GM21423 (cell line): ENCODE measurements around the gene CREB5.
"Not testable (repeated sequence)": the region's sequence is repeated elsewhere in the genome, so short reads cannot be mapped to it uniquely, and the experiment has no call there.

Experiments
- ATAC-seq: cut with Tn5 transposase; IDR thresholded peaks from one replicate; pipeline ENCODE4 v1.9.1; 2021; ENCODE audit warnings: mild to moderate bottlenecking, moderate library complexity; ENCODE audit not compliant: unreplicated experiment

The CREB5 gene

DNA sequence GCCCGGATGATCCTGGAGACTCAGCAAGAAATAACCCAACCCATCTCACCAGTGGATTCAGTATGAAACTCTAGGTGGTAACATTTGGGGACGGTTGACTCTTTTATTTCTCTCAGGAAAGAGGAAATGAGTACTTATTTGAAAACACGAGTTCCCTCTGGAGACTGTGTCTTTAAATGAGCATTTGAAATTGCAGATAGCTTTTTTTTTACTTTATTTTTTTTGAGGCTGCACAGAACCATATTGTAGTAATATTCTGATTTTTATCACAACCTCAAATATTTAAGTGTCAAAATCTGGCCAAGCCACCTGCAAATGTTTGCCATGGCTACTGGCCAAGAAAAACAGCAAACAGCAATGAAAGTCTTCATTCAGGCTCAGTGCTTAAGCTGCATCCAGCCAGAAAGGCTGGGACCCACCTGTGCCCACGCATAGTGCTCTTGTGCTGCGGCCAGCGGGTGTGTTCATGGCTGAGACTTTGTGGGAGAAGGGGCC lies 160.8 kb downstream of the CREB5 start:
- ATAC-seq, result no peak

DNA sequence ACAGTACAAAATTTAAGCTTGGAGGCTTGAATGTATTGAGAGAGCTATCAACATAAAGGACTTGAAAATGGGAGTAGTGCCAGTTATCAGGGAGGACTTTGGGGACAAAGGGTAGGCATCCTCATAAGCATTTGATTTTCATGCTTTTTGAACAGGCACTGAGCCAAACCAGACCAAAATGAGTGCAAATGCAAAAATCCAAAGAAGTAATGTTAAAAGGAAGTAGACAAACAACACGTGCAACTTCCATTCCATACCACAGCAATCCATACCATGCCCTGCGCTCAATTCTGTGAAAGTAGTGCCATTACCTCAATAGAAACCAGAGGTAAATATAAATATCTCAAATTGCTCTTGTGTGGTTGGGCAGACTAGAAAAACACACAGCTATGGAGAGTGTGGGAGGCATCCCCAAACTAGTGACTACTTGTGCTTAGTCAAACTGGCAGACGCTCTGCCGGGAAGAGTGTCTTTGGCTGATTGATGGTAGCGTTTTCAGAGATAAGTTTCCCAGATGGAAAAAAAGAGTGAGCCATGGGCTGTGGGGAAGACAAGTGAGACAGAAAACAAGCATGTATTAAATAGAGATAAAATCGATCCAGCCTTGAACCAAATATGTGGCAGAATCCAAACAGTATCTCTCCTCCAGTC lies 161.5 kb downstream of the CREB5 start:
- ATAC-seq, result no peak

DNA sequence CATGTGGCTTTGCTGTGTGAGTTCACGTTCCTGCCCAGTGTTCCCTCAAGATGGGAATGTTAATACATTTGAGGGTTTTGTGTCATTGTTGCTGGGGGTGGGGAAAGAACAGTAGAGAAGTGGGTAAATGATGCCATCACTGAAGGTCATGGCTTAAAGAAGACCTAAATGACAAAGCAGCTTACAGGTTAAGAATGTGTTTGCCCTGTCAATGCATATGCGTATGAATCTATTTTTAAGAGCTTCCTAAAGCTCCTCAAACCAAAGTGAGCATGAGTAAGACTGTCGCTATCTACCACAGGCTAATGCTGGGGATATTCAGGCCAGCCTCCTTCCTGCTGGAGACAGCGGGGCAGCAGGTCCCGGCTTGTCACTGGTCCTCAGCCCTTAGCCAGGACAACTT lies 162.9 kb downstream of the CREB5 start:
- ATAC-seq, result no peak

DNA sequence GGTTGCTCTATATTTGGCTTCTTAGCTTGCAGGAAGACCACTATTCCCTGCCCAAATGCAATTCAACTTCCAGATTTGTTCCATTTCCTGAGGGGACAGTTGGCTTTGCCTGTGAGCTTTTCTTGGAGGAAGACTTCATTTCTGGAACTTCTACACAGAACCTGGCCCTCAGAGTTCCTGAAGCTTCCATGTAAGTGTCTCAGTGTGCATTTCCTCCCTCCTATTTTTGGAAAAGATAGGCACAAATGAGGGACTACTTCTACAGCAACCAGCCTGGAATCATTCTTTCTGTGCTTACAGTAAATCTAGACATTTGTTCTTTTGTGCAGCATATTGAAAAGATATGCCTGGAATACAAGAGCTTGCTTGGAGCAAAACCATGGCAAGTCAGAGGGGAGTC lies 164.3 kb downstream of the CREB5 start:
- no peak for ATAC-seq

DNA sequence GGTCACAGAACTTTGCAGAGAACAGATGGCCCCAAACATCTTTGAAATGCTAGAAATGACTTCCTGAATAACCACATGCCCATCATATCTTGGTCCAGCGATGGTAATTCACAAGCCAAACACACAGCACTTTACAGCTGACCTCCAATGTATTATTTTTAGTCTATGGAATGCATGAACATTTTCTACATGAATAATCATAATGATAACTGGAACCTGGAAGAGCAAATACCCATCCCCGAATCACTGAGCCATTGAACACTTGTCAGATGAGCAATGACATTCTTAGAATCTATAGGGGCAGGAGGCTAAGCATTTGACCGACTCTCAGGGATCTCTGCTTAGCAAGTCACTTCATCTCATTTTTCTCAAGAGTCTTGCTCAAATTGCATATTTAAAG lies 167.3 kb downstream of the CREB5 start:
- no peak for ATAC-seq

DNA sequence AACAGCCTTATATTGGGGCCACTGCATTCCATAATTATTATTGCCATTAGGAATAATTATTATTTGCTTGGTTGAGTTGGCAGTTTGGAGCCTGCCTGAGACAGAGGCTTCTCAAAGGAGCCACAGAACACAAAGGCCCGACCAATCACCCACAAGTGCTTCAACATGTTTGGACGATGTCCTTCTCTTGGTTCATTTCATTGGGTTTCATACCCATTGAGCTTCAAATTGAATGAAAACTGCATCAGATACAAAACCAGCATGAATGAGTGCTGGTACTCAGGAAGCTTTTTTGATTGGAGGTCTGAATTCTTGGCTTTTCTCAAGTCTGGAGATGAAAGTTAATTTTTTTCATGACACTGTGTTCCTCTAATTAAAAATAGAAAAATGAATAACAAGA lies 168.3 kb downstream of the CREB5 start:
- no peak for ATAC-seq

DNA sequence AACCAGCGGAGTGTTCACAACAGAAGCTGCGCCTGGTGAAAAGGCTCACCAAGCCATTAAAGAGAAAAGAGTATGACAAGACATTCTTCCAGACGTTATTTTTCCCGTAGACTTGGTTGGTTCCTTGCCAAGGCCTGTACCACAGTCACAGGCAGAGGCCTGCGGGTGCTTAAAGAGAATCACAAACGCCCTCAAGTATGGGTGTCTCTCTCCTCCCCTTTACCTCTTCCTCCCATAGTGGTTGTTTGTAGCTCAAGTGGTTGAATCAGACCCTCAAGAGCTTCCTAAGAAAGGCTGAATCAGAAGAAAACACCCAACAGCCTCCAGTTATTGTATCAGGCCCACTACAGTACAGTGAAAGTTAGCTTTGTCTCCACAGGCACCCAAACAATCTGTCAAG lies 169.0 kb downstream of the CREB5 start:
- ATAC-seq, result no peak

DNA sequence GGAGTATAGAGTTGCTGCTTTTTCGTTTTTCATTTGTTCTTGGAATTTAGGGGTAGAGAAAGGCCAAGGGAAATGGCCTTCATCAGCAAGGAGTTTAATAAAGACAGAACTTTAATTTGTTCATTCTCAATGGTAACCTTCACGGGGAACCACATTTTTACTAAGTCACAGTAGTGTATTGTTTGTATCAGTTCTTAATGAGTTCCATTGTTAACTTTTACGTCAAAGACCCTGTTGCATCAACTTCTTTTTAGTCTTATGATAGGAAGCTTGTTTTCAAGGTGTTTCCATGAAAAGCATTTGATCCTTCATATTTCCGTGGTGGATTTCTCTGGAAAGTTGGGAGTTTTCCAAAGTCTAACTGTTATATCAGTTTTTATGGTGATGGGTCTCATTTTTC lies 169.9 kb downstream of the CREB5 start:
- ATAC-seq, result no peak

DNA sequence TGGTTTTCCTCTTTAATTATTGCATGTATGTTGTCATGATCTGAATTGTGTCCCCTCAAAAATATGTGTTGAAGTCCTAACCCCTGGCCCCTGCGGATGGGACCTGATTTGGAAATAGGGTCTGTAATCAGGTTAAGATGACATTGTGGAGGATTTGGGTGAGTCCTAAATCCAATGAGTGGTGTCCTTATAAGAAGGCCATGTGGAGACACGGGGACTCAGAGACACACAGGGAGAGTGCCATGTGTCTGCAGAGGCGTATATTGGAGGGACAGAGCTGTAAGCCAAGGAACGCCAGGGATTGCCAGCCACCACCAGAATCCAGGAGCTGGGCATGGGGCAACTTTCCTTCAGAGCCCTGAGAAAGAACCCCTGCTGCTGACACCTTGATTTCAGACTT lies 171.9 kb downstream of the CREB5 start:
- no peak for ATAC-seq

DNA sequence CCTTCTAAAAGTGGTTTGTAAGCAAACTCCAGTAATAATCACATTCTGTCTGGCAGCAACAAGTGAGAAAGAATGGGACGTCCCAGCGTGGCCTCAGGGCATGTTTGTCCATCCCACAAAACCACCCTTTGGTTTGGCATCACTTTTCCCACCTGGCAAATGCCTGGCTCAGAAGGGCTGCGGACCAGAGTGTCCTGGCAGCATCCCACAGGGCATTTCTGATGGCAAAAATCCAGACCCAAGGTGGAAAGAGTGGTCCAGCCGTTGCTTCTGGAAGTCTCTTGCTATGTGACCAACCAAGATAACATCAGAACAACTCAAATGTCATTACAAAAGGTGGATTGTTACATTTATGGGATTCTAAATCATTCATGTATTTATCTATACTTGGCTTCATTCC lies 174.4 kb downstream of the CREB5 start:
- no peak for ATAC-seq

DNA sequence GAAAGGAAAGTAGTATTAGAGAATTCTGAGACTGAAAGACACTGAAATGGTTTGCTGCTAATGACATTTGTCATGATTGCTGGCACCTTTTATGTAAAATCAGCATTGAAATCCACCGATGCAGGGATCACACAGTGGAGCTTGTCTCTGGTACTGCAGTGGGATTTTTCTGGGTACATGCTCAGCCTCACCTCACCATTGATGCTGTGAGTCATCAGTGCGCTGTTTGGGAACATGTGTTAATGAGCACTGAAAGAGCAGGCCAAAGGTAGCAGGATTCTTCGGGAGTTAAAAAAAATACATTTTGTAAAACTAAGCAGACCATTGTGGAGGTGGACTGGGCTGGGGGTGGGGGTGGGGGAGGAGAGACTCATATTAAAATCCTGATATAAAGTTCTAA lies 174.9 kb downstream of the CREB5 start:
- ATAC-seq, result no peak

DNA sequence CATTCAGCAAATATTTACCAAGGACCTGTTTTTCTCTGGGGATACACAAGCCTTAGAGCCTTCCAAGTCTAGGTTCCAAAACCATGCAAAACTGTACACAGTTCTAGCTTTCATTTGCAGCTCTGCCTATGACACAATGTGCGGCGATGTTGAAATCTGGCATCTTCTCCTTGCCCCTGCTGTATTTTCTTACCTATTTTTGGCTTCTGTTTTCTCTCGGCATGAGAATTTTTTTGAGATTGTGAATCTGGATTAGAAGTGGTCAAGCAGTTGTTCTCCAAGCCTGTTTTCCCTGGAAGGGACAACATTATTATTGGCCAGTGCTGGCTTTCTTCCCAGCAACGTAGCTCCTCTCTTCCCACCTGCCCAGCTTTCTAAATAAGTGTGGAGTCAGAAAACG lies 176.3 kb downstream of the CREB5 start:
- no peak for ATAC-seq

DNA sequence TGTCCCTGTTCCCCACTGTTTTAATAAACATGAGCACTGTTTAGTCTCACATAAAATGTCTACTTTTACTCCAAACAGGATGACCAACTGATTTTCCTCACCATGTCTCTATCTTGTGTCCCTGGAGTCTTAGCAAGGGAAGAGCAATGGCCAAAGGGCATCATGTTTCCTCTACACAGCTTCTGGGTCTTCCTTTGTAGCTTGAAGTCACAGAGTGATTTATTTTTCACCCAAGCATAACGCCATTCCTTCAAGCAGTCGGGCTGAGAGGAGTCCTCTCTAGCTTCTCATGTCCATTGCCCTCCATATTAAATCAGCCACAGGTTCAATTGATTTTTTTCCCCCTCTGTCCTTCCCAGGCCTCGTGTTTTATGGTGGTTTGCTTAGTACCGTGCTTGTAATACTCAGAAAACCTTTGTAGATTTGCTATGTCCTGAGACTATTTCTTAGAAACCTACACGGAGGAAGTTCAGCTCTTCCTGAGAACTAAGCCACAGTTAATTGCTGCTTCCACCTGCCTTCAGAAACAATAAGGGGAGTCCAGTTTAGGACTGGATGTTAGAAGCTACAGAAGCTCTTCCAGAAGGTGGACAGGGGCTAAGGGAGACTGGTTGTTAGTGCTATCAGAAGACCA lies 178.8 kb downstream of the CREB5 start:
- no peak for ATAC-seq

DNA sequence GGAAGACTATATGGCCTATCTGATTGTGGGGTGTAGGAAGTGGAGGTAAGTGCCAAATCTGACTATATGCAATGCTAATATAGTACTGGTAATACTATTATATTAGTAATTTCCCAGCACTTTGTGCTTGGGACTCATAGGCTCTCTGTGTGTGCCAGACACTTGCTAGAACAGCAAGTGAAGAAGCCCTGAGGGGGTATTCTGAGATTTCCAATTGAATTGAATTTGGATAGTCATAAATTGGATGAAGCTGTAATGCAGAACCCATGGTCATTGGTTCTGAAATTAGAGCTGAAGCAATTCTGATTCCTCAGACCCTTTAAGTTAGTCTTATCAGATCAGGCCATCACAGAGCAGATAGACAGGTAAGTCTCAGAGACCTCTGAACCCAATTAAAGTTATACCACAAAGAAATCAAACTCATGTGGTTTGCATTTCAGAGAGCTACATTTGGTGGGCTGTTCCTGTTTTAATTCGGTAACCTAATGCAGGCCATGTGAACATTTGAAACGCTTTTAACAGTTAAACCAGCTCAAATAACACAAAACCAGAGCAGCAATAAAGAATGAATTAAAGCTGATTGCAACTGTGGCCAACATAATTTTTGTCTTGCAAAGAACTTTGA lies 179.5 kb downstream of the CREB5 start:
- ATAC-seq, result no peak

DNA sequence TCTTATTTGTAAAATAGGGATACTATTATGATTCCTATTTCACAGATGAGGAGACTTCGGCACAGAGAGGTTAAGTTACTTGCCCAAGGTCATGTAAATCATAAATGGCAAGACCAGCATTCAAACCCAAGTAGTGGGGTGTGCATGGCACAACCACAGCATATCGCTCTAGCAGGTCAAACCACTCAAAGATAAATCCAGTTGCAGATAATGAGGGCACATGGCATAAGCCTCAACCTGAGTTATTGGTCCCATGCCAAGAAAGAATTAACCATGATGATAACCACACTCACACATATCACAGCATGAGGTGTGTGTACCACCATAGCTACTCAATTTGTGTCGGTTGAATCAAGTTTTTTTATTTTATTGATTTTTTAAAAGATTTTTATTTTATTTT lies 180.5 kb downstream of the CREB5 start:
- no peak for ATAC-seq

DNA sequence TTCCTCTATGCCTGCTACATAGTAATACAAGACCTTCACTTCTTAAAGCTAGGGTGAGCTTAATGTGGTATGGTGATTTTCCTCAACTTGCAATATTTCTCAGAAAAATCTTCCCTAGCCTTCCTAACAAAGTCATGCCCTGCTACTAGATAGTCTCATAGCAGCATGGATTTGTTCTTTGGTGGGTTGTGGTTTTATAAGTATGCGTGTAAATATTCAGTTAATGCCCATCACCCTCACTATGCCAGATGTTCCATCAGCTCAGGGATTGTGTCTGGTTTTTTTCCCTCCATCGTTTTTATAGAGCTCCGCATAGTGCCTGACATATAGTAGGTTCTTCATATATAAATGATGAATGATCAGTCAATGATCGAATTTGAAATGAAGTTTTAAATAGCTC lies 182.8 kb downstream of the CREB5 start:
- ATAC-seq, result no peak

DNA sequence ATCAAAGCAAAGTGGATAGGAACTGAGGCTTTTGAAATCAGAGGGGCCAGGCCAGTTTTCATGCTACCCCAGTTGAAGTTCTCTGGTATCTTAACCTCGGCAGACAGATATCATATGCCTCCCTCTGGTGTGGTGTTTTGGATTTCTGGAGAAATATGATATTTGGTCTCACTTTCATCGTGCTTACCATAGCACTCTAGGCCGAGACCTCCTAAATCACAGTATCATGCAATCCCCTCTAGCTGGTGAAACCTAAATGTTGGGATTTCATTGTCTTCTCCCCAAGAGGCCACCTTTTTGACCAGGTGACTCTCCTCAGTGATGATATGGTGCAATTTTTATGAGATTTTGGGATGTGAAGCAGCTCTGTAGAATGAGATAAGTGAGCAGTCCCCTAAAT lies 183.5 kb downstream of the CREB5 start:
- ATAC-seq, result no peak

DNA sequence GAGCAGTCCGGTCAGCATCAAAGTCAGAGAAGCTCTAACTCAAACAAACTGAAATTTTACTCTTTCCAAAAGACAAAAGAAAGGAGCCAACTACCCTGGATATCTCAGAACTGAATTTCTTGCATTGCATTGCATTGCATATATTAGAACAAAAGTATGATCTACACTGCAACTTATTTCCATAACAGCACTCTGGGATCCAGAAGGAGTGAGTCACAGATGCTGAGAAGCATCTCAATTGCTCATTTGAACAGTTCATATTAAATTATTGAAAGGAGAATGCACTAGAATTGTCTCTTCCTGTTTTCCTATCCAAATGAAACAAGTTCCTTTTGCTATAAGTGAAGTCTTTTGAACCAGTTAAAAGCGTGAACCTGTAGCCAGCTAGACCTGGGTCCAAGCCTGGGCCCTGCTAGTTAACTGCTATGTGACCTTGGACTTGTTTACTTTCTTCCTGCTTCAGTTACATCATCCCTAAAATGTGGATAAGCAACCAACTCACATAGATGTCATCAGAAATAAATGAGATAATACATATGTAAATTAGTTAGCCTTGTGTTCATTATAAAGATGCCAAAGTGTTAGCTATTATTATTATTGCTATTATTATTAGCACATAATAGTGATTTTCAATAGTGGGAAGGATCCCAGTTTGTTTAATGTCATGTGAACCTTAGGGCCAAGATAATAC lies 184.1 kb downstream of the CREB5 start:
- ATAC-seq, result no peak

DNA sequence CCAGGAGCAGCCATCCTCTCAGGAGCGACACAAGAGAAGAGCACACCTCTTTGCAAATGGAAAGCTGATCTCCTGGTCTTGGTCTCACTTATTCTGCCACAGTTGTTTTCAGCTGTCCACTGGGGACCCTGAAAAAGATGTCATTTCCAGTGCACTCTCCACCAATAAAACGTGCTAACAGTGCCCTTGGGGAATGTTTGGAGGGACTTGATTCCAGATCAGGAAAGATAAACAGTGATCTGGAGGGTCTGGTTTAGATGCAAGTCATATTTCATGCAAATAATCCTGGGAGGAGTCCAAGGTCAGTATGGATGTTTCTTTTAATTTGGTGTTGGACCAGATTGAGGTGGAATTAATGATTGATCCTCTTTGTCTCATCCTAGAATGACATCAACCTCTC lies 185.0 kb downstream of the CREB5 start:
- ATAC-seq, result no peak

DNA sequence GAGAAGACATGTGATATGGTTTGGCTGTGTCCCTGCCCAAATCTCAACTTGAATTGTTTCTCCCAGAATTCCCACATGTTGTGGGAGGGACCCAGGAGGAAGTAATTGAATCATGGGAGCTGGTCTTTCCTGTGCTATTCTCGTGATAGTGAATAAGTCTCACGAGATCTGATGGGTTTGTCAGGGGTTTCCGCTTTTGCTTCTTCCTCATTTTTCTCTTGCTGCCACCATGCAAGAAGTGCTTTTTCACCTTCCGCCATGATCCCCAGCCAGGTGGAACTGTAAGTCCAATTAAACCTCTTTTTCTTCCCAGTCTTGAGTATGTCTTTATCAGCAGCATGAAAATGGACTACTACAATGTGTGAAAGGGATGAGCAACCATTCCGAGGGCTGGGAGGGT lies 185.7 kb downstream of the CREB5 start:
- ATAC-seq, result not testable (repeated sequence)

DNA sequence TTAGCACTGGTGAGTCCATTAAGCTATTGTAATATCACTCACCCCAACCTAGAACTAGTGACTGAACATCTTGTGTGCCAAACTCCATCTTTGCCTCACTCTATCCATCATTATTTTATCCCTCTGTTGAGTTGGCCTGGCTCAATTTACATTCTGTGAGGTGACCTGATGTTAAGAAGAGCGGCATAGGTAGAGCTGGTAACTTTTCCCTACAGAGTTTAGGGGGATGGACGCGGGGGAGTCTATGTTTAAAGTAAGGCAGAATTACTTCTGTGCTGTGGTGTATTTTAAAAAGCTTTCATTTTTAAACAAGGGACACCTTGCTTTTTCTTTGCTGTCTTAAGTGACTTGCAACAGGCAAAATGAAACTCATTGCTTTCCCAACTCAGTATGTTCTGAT lies 186.3 kb downstream of the CREB5 start:
- ATAC-seq, result no peak

DNA sequence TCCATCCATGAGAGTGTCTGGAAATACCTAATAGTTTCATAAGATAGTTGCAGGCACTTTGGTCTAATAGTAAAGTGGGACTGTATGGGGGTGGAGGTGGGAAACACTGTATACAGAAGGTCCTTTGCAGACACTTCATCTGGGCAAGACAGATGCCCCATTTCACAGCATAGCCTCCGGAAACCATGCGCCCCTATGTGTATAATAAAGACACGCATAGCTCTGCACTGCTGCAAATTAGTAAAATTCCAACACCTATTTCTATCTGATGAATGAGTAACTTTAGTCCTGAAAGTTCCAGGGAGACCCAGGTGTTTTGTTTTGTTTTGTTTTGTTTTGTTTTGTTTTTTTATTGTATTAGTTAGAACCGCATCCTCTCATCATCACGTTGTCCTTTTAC lies 187.1 kb downstream of the CREB5 start:
- no peak for ATAC-seq
